Measurements from ENCODE around the gene PCDHGA11.
"Not testable (repeated sequence)": the region's sequence is repeated elsewhere in the genome, so short reads cannot be mapped to it uniquely, and the experiment has no call there.

The PCDHGA11 gene

DNA sequence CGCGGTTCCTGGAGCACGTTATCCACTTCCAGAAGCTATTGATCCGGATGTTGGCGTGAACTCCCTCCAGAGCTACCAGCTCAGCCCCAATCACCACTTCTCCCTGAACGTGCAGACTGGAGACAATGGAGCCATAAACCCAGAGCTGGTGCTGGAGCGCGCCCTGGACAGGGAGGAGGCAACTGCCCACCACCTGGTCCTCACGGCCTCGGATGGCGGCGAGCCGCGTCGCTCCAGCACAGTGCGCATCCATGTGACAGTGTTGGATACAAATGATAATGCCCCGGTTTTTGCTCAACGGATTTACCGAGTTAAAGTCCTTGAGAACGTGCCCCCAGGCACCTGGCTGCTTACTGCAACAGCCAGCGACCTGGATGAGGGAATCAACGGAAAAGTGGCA, 17.5 kb upstream of the PCDHGA11 start:
- TF ChIP-seq, protein P1, sequence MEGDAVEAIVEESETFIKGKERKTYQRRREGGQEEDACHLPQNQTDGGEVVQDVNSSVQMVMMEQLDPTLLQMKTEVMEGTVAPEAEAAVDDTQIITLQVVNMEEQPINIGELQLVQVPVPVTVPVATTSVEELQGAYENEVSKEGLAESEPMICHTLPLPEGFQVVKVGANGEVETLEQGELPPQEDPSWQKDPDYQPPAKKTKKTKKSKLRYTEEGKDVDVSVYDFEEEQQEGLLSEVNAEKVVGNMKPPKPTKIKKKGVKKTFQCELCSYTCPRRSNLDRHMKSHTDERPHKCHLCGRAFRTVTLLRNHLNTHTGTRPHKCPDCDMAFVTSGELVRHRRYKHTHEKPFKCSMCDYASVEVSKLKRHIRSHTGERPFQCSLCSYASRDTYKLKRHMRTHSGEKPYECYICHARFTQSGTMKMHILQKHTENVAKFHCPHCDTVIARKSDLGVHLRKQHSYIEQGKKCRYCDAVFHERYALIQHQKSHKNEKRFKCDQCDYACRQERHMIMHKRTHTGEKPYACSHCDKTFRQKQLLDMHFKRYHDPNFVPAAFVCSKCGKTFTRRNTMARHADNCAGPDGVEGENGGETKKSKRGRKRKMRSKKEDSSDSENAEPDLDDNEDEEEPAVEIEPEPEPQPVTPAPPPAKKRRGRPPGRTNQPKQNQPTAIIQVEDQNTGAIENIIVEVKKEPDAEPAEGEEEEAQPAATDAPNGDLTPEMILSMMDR (IDR thresholded peaks at IDR 0.05; ENCODE audit: low read depth, low read length, missing control alignments) = no peak
- no peak for DNase-seq (ENCODE audit: extremely low read depth, low read depth)
- no peak overlapping the region; the same call in 1 of the 2 replicates for H3K4me3 ChIP-seq (replicated peaks; ENCODE audit: low read depth, low read length)

- H3K4me3 ChIP-seq (replicated peaks; ENCODE audit: low read depth, low read length) = peak within 1 kb of the TSS; percentile 20; the same call in 1 of the 2 replicates
- DNase-seq (ENCODE audit: extremely low read depth, low read depth) = not testable (repeated sequence)
- TF ChIP-seq, protein P1 (IDR thresholded peaks at IDR 0.05; ENCODE audit: low read depth, low read length, missing control alignments) = peak; percentile 56
Measured at GRCh38 chr5:141407790-141408505, 12.9 kb upstream of the PCDHGA11 start, which contains the start of gene PCDHGB6. PCDHGB6 (plus strand) TSS chr5:141408021; CDS start chr5:141408203, 182 bp downstream.

DNA sequence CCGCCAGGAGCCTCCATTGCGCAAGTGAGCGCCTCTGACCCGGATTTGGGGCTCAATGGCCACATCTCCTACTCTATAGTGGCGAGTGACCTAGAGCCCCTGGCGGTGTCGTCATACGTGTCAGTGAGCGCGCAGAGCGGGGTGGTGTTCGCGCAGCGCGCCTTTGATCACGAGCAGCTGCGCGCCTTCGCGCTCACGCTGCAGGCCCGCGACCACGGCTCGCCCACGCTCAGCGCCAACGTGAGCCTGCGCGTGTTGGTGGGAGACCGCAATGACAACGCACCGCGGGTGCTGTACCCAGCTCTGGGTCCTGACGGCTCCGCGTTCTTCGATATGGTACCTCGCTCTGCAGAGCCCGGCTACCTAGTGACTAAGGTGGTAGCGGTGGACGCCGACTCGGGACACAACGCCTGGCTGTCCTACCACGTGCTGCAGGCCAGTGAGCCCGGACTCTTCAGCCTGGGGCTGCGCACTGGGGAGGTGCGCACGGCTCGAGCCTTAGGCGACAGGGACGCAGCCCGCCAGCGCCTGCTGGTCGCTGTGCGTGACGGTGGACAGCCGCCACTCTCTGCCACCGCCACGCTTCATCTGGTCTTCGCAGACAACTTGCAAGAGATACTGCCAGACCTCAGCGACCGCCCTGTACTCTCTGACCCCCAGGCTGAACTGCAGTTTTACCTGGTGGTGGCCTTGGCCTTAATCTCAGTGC, 11.1 kb upstream of the PCDHGA11 start:
- H3K4me3 ChIP-seq (replicated peaks; ENCODE audit: low read depth, low read length) = no peak overlapping the region
- TF ChIP-seq, protein P1 (IDR thresholded peaks at IDR 0.05; ENCODE audit: low read depth, low read length, missing control alignments) = no peak
- no peak for DNase-seq (ENCODE audit: extremely low read depth, low read depth)

DNA sequence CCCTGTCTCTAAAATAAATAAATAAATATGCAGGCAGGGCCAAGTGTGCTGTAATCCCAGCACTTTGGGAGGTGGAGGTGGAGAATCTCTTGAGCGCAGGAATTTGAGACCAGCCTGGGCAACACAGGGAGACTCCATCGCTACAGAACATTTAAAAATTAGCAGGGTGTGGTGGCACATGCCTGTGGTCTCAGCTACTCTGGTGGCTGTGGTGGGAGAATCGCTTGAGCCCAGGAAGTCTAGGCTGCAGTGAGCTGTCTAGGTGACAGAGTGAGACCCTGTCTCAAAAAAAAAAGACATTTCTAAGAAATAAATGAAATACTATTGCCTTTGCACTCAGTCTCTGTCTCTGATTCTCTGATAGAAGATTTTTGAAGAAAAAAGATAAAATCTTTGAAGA, 9.3 kb upstream of the PCDHGA11 start:
- TF ChIP-seq, protein P1 (IDR thresholded peaks at IDR 0.05; ENCODE audit: low read depth, low read length, missing control alignments) = no peak
- no peak for DNase-seq (ENCODE audit: extremely low read depth, low read depth)
- no peak overlapping the region for H3K4me3 ChIP-seq (replicated peaks; ENCODE audit: low read depth, low read length)

GRCh38 chr5:141412854-141413539, 7.9 kb upstream of the PCDHGA11 start, which contains the start of gene PCDHGA10:
PCDHGA10 (plus strand) TSS chr5:141412987; CDS start chr5:141413176, 189 bp downstream.
- peak within 1 kb of the TSS; percentile 43 for H3K4me3 ChIP-seq (replicated peaks; ENCODE audit: low read depth, low read length)
- DNase-seq (ENCODE audit: extremely low read depth, low read depth) = no peak
- TF ChIP-seq, protein P1 (IDR thresholded peaks at IDR 0.05; ENCODE audit: low read depth, low read length, missing control alignments) = peak; percentile 62

GRCh38 chr5:141413540-141414069, 7.2 kb upstream of the PCDHGA11 start:
- H3K4me3 ChIP-seq (replicated peaks; ENCODE audit: low read depth, low read length) = peak overlapping the region; percentile 43
- TF ChIP-seq, protein P1 (IDR thresholded peaks at IDR 0.05; ENCODE audit: low read depth, low read length, missing control alignments) = no peak
- DNase-seq (ENCODE audit: extremely low read depth, low read depth) = no peak

- not testable (repeated sequence) for DNase-seq (ENCODE audit: extremely low read depth, low read depth)
Measured at GRCh38 chr5:141414548-141415274, 6.1 kb upstream of the PCDHGA11 start.

GRCh38 chr5:141415275-141415618, 5.6 kb upstream of the PCDHGA11 start:
- H3K4me3 ChIP-seq (replicated peaks; ENCODE audit: low read depth, low read length); DNase-seq (ENCODE audit: extremely low read depth, low read depth): not testable (repeated sequence)

More at GRCh38 chr5:141414548-141415274, 6.1 kb upstream of the PCDHGA11 start:
- H3K4me3 ChIP-seq (replicated peaks; ENCODE audit: low read depth, low read length) = not testable (repeated sequence)

Data from HFF-Myc (cell line).